Ishikawa (cell line): Measurements from ENCODE around the gene NPTX2.

Source experiments
- CEBPB ChIP-seq: IDR thresholded peaks from 2 replicates; pipeline ENCODE4 v1.6.1; 2012
- CREB1 ChIP-seq: IDR thresholded peaks from 2 replicates; pipeline ENCODE4 v1.6.1; 2012; ENCODE audit warnings: low read depth
- EGR1 ChIP-seq: IDR thresholded peaks from 2 replicates; pipeline ENCODE4 v1.6.1; 2012
- EP300 ChIP-seq: IDR thresholded peaks from 2 replicates; pipeline ENCODE4 v1.6.1; 2012; ENCODE audit warnings: borderline replicate concordance
- FOXM1 ChIP-seq: IDR thresholded peaks from 2 replicates; pipeline ENCODE4 v1.6.1; 2012; ENCODE audit warnings: low read depth, borderline replicate concordance
- NFIC ChIP-seq: IDR thresholded peaks from 2 replicates; pipeline ENCODE4 v1.6.1; 2012
- RAD21 ChIP-seq: IDR thresholded peaks from 2 replicates; pipeline ENCODE4 v1.6.1; 2012; ENCODE audit warnings: low read depth
- TAF1 ChIP-seq: IDR thresholded peaks from 2 replicates; pipeline ENCODE4 v1.6.1; 2012; ENCODE audit warnings: low read depth, mild to moderate bottlenecking
- TCF12 ChIP-seq: IDR thresholded peaks from 2 replicates; pipeline ENCODE4 v1.6.1; 2012; ENCODE audit warnings: low read depth
- TEAD4 ChIP-seq: IDR thresholded peaks from 2 replicates; pipeline ENCODE4 v1.6.1; 2012
- YY1 ChIP-seq: IDR thresholded peaks from 2 replicates; pipeline ENCODE4 v1.6.1; 2012; ENCODE audit warnings: low read depth
- ZBTB7A ChIP-seq: IDR thresholded peaks from 2 replicates; pipeline ENCODE4 v1.6.1; 2012; ENCODE audit warnings: low read depth
- TF ChIP-seq, protein P1 (sequence below): IDR thresholded peaks from 2 replicates; pipeline ENCODE4 v1.6.1; 2012; ENCODE audit warnings: low read depth, mild to moderate bottlenecking
- TF ChIP-seq, protein P2 (sequence below): IDR thresholded peaks from 2 replicates; pipeline ENCODE4 v1.6.1; 2012
- TF ChIP-seq, protein P3 (sequence below): IDR thresholded peaks from 2 replicates; pipeline ENCODE4 v1.6.1; 2012

The NPTX2 gene

DNA sequence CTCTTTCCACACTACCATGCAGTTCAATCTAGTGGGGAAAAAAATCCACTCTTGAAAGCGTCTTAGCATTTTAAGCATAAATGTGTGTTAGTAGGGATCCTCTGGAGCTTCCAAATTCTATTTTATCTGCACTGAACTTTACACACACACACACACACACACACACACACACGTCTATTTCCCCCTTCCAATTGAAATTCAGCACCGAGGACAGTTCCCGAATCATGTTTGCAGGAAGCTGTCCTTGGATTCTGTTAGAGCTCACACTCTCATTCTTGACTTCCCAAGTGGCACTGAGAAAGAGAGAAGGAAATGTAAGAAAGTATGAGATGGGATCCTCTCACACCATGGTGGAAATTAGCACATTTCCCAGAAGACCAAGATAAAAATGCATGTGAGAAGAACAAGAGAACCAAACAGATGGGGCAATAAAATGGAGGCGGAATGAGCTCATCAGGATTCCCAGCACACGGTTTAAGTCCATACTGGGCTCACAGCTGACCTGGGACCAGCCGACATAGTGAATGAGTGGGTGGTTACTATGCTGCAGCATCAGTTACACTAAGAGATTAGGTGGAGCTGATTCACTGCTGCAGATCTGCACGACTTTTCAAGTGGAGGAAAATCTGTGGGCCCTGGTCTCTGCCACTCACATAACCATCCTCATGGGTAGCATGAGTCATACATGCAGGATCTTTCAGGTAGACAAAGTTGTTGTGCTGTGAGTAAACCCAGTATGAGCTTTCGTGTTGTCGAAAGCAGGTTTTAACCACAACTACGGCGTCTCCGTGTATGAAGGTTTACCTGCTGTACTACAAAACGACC lies 3.3 kb upstream of the NPTX2 start:
- TF ChIP-seq, protein P1, sequence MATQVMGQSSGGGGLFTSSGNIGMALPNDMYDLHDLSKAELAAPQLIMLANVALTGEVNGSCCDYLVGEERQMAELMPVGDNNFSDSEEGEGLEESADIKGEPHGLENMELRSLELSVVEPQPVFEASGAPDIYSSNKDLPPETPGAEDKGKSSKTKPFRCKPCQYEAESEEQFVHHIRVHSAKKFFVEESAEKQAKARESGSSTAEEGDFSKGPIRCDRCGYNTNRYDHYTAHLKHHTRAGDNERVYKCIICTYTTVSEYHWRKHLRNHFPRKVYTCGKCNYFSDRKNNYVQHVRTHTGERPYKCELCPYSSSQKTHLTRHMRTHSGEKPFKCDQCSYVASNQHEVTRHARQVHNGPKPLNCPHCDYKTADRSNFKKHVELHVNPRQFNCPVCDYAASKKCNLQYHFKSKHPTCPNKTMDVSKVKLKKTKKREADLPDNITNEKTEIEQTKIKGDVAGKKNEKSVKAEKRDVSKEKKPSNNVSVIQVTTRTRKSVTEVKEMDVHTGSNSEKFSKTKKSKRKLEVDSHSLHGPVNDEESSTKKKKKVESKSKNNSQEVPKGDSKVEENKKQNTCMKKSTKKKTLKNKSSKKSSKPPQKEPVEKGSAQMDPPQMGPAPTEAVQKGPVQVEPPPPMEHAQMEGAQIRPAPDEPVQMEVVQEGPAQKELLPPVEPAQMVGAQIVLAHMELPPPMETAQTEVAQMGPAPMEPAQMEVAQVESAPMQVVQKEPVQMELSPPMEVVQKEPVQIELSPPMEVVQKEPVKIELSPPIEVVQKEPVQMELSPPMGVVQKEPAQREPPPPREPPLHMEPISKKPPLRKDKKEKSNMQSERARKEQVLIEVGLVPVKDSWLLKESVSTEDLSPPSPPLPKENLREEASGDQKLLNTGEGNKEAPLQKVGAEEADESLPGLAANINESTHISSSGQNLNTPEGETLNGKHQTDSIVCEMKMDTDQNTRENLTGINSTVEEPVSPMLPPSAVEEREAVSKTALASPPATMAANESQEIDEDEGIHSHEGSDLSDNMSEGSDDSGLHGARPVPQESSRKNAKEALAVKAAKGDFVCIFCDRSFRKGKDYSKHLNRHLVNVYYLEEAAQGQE = peak; percentile 92
- no peak for TF ChIP-seq EGR1

DNA sequence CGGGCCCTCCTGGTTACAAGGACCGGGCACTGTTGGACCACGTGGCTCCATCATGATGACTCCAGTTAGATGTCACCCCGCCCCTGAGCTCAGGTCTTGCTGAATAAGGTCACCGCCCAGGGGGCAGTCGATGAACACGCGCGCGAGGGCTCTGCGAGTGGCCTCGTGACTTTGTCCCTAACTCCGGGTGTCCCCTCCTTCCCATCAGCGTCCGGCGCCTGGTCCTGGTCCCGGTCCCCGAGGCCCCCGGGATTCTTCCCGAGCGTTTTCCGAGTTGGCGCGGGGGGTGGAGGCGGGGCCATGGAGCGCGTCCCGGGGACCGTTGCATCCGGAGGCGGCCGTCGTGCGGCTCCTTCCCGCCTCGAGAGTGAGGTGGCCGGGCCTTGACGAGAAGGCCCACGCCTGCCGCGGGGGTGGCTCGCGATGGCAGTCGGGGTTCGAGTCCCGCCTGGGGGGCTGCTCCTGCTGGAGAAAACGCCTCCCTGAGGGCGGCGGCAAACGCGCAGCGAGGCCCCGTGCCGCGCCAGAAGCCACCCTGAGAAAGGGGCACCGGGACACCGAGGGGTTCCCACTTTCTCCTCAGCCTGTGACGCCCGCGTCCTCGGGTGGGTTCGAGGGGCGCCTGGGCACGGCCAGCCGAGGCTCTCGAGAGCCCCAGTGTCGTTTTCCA lies 569 bp upstream of the NPTX2 start:
- TF ChIP-seq RAD21 (no peak), ZBTB7A (no peak), TCF12 (no peak), CREB1 (no peak), FOXM1 (no peak), CEBPB (no peak), YY1 (no peak), TAF1 (no peak), TEAD4 (no peak), NFIC (no peak), EGR1 (no peak), EP300 (no peak)
- TF ChIP-seq, protein P2, sequence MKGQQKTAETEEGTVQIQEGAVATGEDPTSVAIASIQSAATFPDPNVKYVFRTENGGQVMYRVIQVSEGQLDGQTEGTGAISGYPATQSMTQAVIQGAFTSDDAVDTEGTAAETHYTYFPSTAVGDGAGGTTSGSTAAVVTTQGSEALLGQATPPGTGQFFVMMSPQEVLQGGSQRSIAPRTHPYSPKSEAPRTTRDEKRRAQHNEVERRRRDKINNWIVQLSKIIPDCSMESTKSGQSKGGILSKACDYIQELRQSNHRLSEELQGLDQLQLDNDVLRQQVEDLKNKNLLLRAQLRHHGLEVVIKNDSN = no peak
- TF ChIP-seq, protein P3, sequence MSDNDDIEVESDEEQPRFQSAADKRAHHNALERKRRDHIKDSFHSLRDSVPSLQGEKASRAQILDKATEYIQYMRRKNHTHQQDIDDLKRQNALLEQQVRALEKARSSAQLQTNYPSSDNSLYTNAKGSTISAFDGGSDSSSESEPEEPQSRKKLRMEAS = no peak
- TF ChIP-seq, protein P1 = no peak

DNA sequence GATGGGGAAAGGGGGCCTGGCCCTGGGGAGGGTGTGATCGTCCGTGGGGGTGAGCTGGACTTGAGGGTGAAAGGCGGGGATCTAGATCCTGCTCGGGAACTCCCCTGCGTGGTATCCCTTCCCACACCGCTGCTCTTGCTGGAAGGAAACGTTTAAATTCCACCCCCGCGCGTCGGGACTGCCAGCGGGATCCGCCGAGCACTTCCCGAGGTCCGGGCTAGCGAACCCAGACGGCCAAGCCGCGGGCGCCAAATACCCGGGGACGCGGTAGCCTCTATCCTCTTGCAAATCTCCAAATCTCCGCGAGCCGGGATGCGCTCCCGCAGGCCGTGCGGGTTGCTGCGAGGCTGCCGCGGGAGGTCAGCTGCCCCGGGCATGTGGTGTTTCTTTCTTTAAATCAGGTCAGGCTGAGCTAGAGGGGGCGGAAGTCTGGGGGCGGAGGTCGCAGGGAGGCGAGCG lies 904 bp downstream of the NPTX2 start:
- TF ChIP-seq EP300 (no peak), EGR1 (no peak)

DNA sequence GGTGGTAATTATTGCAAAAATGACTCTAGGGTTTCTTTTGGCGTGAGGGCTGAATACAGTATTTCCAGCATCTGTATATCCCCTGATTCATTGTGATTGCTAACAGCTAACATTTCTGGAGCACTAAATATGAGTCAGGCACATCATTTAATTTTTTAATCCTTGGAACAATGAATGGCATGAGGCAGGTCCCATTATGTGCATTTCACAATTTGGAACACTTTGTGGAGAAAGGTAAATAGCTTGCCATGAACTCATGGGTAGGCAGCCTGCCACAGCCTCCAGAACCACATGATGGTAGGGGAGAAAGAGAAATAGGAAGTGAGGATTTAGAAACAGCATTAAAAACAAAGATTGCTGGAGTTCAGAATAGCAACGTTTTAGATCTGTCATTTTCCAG lies 1.7 kb downstream of the NPTX2 start:
- no peak for TF ChIP-seq TEAD4
- TF ChIP-seq TAF1 = no peak
- TF ChIP-seq CREB1 = no peak
- TF ChIP-seq RAD21 = no peak
- TF ChIP-seq ZBTB7A = no peak
- TF ChIP-seq EGR1 = no peak
- no peak for TF ChIP-seq NFIC
- TF ChIP-seq, protein P3 = no peak
- no peak for TF ChIP-seq TCF12
- TF ChIP-seq, protein P1 = no peak
- TF ChIP-seq FOXM1 = no peak
- no peak for TF ChIP-seq CEBPB
- TF ChIP-seq, protein P2 = no peak
- no peak for TF ChIP-seq YY1
- TF ChIP-seq EP300 = no peak
